Natural killer cell treated with Interleukin-12 subunit alpha and Interleukin-12 subunit beta and Interleukin-15 and Interleukin-18, amount 100 ng/mL, for 72 hours (primary cell): ENCODE data around the gene NCOA1. TPM values are rescaled to one million over a fixed set of nuclear protein-coding genes. Genes with fewer than 3 reads are reported as not detected.

ENCODE experiments used
- ATAC-seq, 2 donors: fragments of 150-1000 bp; cut with Tn5 transposase in 1 of 2; sonication (Bioruptor Pico), chemical (Tn5 transposase) in 1 of 2; 2 replicates each; pipeline ENCODE4 v1.10.0; 2021
- DNase-seq: peaks from one replicate; pipeline ENCODE4 v3.0.0; 2022; ENCODE audit warnings: low spot score
- H3K27ac Mint-ChIP-seq, 2 donors: 1 replicate in 1 of 2; 2 replicates in 1 of 2; pipeline ENCODE4 v1.8.0; 2022; ENCODE audit warnings: mixed read lengths in 2 of 2, mild to moderate bottlenecking in 1 of 2, moderate library complexity in 1 of 2
- H3K27me3 Mint-ChIP-seq, 2 donors: 1 replicate in 1 of 2; 2 replicates in 1 of 2; pipeline ENCODE4 v1.8.0; 2022; ENCODE audit warnings: mixed read lengths in 2 of 2
- H3K36me3 Mint-ChIP-seq: one replicate; pipeline ENCODE4 v1.8.0; 2022; ENCODE audit warnings: mixed read lengths
- H3K4me1 Mint-ChIP-seq, 2 donors: 1 replicate in 1 of 2; 2 replicates in 1 of 2; pipeline ENCODE4 v1.8.0; 2022; ENCODE audit warnings: low read depth in 2 of 2, mixed read lengths in 2 of 2, mild to moderate bottlenecking in 1 of 2
- H3K4me3 Mint-ChIP-seq: one replicate; pipeline ENCODE4 v1.8.0; 2022; ENCODE audit warnings: mixed read lengths
- H3K9me3 Mint-ChIP-seq: 2 replicates; pipeline ENCODE4 v1.8.0; 2022; ENCODE audit warnings: mixed read lengths
- total RNA-seq, 2 donors: library from RNA; stranded (reverse); gene quantifications; one replicate each; pipeline ENCODE4 v1.2.3, GENCODE V29; 2022

NCOA1 gene
- total RNA-seq, 2 donors from 2014 or later: 84.1 to 139 TPM

GRCh38 chr2:24632172-24632571 lies 141.1 kb downstream of the NCOA1 start:
- no peaks in the 10 kb centered on the region for H3K9me3 Mint-ChIP-seq
- no peak overlapping the region for H3K4me3 Mint-ChIP-seq
- no peak overlapping the region for H3K27ac Mint-ChIP-seq
- peaks cover 22 to 24% of the 10 kb centered on the region in 2 donors for H3K4me1 Mint-ChIP-seq
- H3K36me3 Mint-ChIP-seq: no peaks in the 10 kb centered on the region
- no peak for DNase-seq
- no peaks in the 10 kb centered on the region for H3K27me3 Mint-ChIP-seq
- ATAC-seq: no peak

GRCh38 chr2:24635181-24635580 lies 144.1 kb downstream of the NCOA1 start:
- DNase-seq: no peak
- no peaks in the 10 kb centered on the region for H3K27me3 Mint-ChIP-seq
- H3K36me3 Mint-ChIP-seq: peaks cover 8% of the 10 kb centered on the region
- no peak overlapping the region for H3K4me3 Mint-ChIP-seq
- H3K27ac Mint-ChIP-seq: no peak overlapping the region
- H3K4me1 Mint-ChIP-seq: peaks cover 23 to 28% of the 10 kb centered on the region in 2 donors
- H3K9me3 Mint-ChIP-seq: no peaks in the 10 kb centered on the region
- ATAC-seq: no peak

- Mint-ChIP-seq H3K27ac (no peak overlapping the region), H3K27me3 (no peaks in the 10 kb centered on the region), H3K36me3 (peaks cover 8% of the 10 kb centered on the region), H3K9me3 (no peaks in the 10 kb centered on the region), H3K4me1 (peaks cover 29 to 42% of the 10 kb centered on the region in 2 donors), H3K4me3 (no peak overlapping the region)
- ATAC-seq (no peak), DNase-seq (no peak)
Observed at GRCh38 chr2:24638568-24638967, 147.5 kb downstream of the NCOA1 start.

- H3K4me1 Mint-ChIP-seq: peaks cover 33% of the 10 kb centered on the region in 2 donors
- H3K27me3 Mint-ChIP-seq: no peaks in the 10 kb centered on the region
- DNase-seq (no peak), ATAC-seq (no peak)
- H3K27ac Mint-ChIP-seq: no peak overlapping the region
- H3K36me3 Mint-ChIP-seq: peaks cover 8% of the 10 kb centered on the region
- no peak overlapping the region for H3K4me3 Mint-ChIP-seq
- H3K9me3 Mint-ChIP-seq: no peaks in the 10 kb centered on the region
Observed at GRCh38 chr2:24642351-24642750, 151.3 kb downstream of the NCOA1 start.

- H3K27me3 Mint-ChIP-seq: no peaks in the 10 kb centered on the region
Observed at GRCh38 chr2:24643051-24643450, 152.0 kb downstream of the NCOA1 start.

GRCh38 chr2:24644032-24644431 lies 153.0 kb downstream of the NCOA1 start:
- Mint-ChIP-seq H3K36me3 (no peaks in the 10 kb centered on the region), H3K9me3 (no peaks in the 10 kb centered on the region), H3K27me3 (no peaks in the 10 kb centered on the region), H3K27ac (no peak overlapping the region), H3K4me1 (peaks cover 25 to 26% of the 10 kb centered on the region in 2 donors), H3K4me3 (no peak overlapping the region)
- ATAC-seq (no peak), DNase-seq (no peak)

More at GRCh38 chr2:24643051-24643450, 152.0 kb downstream of the NCOA1 start:
- Mint-ChIP-seq H3K4me1 (peaks cover 33% of the 10 kb centered on the region in 2 donors), H3K4me3 (no peak overlapping the region), H3K36me3 (peaks cover 8% of the 10 kb centered on the region), H3K27ac (no peak overlapping the region), H3K9me3 (no peaks in the 10 kb centered on the region)
- DNase-seq (no peak), ATAC-seq (no peak)

- H3K27ac Mint-ChIP-seq: peak overlapping the region; percentile 76 to 94
Observed at GRCh38 chr2:24650997-24651642, 160.1 kb downstream of the NCOA1 start.

GRCh38 chr2:24651643-24652003 lies 160.6 kb downstream of the NCOA1 start:
- H3K9me3 Mint-ChIP-seq: peaks cover 3% of the 10 kb centered on the region
- ATAC-seq: no peak
- H3K4me1 Mint-ChIP-seq: peaks cover 36 to 51% of the 10 kb centered on the region in 2 donors
- peak overlapping the region; percentile 76 to 94 for H3K27ac Mint-ChIP-seq
- H3K4me3 Mint-ChIP-seq: peak overlapping the region; percentile 61
- H3K36me3 Mint-ChIP-seq: peaks cover 8% of the 10 kb centered on the region
- no peak for DNase-seq
- H3K27me3 Mint-ChIP-seq: no peaks in the 10 kb centered on the region

More at GRCh38 chr2:24650997-24651642, 160.1 kb downstream of the NCOA1 start:
- H3K36me3 Mint-ChIP-seq: peaks cover 8% of the 10 kb centered on the region
- H3K27me3 Mint-ChIP-seq: no peaks in the 10 kb centered on the region
- ATAC-seq: no peak
- H3K4me3 Mint-ChIP-seq: peak overlapping the region; percentile 32
- peaks cover 37 to 48% of the 10 kb centered on the region in 2 donors for H3K4me1 Mint-ChIP-seq
- DNase-seq: no peak
- peaks cover 3% of the 10 kb centered on the region for H3K9me3 Mint-ChIP-seq

- H3K27ac Mint-ChIP-seq: peak overlapping the region; percentile 76 to 94
- peaks cover 8% of the 10 kb centered on the region for H3K36me3 Mint-ChIP-seq
- H3K4me3 Mint-ChIP-seq: peak overlapping the region; percentile 61
- H3K9me3 Mint-ChIP-seq: peaks cover 3% of the 10 kb centered on the region
- DNase-seq: no peak
- peak; percentile 48 to 73 for ATAC-seq
- H3K27me3 Mint-ChIP-seq: no peaks in the 10 kb centered on the region
- H3K4me1 Mint-ChIP-seq: peaks cover 41 to 60% of the 10 kb centered on the region in 2 donors
Observed at GRCh38 chr2:24652265-24653182, 161.5 kb downstream of the NCOA1 start.

GRCh38 chr2:24657818-24658217 lies 166.8 kb downstream of the NCOA1 start:
- no peak overlapping the region for H3K4me3 Mint-ChIP-seq
- no peaks in the 10 kb centered on the region for H3K27me3 Mint-ChIP-seq
- no peak overlapping the region for H3K27ac Mint-ChIP-seq
- H3K4me1 Mint-ChIP-seq: peaks cover 32 to 52% of the 10 kb centered on the region in 2 donors
- H3K9me3 Mint-ChIP-seq: peaks cover 3% of the 10 kb centered on the region
- H3K36me3 Mint-ChIP-seq: peaks cover 6% of the 10 kb centered on the region
- no peak for DNase-seq
- ATAC-seq: no peak

GRCh38 chr2:24658531-24659202 lies 167.6 kb downstream of the NCOA1 start:
- no peaks in the 10 kb centered on the region for H3K27me3 Mint-ChIP-seq
- peaks cover 3% of the 10 kb centered on the region for H3K9me3 Mint-ChIP-seq
- peaks cover 34 to 52% of the 10 kb centered on the region in 2 donors for H3K4me1 Mint-ChIP-seq
- H3K4me3 Mint-ChIP-seq: no peak overlapping the region
- peak overlapping the region; percentile 4 to 32 for H3K27ac Mint-ChIP-seq
- peaks cover 6% of the 10 kb centered on the region for H3K36me3 Mint-ChIP-seq
- ATAC-seq (no peak), DNase-seq (no peak)

GRCh38 chr2:24659862-24660261 lies 168.8 kb downstream of the NCOA1 start:
- ATAC-seq: no peak
- Mint-ChIP-seq H3K27ac (no peak overlapping the region), H3K4me3 (no peak overlapping the region), H3K27me3 (no peaks in the 10 kb centered on the region), H3K4me1 (peaks cover 31 to 46% of the 10 kb centered on the region in 2 donors), H3K36me3 (peaks cover 6% of the 10 kb centered on the region), H3K9me3 (peaks cover 3% of the 10 kb centered on the region)
- no peak for DNase-seq

GRCh38 chr2:24667542-24667941 lies 176.5 kb downstream of the NCOA1 start:
- Mint-ChIP-seq H3K4me1 (peaks cover 12 to 14% of the 10 kb centered on the region in 2 donors), H3K27me3 (no peaks in the 10 kb centered on the region), H3K4me3 (no peak overlapping the region), H3K36me3 (peaks cover 6% of the 10 kb centered on the region), H3K27ac (no peak overlapping the region), H3K9me3 (no peaks in the 10 kb centered on the region)
- ATAC-seq (no peak), DNase-seq (no peak)
